AG08396 (cell line): ENCODE data around the gene POLR2F.
"Not testable (repeated sequence)": the region's sequence is repeated elsewhere in the genome, so short reads cannot be mapped to it uniquely, and the experiment has no call there.

Source experiments
- DNase-seq: peaks from one replicate; pipeline ENCODE4 v3.0.0; 2012; ENCODE audit warnings: low spot score, mixed read lengths

The POLR2F gene

GRCh38 chr22:37925330-37925729 is 28.2 kb upstream of the POLR2F start:
- DNase-seq: no peak

DNA sequence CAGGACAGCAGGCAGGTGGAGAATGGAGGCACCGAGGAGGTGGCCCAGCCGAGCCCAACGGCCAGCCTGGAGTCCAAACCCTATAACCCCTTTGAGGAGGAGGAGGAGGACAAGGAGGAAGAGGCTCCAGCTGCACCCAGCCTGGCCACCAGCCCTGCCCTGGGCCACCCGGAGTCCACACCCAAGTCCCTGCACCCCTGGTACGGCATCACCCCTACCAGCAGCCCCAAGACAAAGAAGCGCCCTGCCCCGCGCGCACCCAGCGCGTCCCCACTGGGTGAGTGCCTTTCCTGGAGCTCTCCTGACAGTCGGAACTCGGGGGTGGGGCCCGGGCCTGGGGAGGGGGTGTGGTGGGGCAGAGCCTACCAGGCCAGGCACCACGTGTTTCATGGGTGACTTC is 27.7 kb upstream of the POLR2F start:
- no peak for DNase-seq

DNA sequence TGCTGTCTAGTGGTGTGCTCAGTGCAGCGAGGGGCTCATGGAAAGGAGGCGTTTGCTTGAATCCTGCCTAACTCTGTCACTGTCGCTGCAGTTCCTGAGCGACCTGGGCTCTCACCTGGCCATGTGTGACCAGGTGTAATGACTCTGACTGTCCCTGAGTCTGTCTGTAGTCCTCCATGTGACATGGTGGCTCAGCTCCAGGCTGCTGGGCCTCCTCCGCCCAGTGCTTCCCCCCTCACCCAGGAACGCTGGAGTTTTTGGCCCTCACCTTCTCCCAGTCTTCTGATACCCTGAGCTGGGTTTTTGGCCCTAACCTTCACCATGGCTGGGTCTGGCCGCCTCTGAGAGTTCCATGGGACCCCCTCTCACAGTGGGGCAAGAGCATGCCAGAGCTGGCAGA is 27.1 kb upstream of the POLR2F start:
- no peak for DNase-seq

- no peak for DNase-seq
These were observed 26.5 kb upstream of the POLR2F start for GRCh38 chr22:37926771-37927636.

- DNase-seq: no peak
These were observed 25.9 kb upstream of the POLR2F start for GRCh38 chr22:37927637-37927936.

GRCh38 chr22:37929390-37929789 is 24.1 kb upstream of the POLR2F start:
- no peak for DNase-seq

GRCh38 chr22:37930270-37930951 is 23.1 kb upstream of the POLR2F start:
- peak; percentile 77 for DNase-seq

- DNase-seq: no peak
These were observed 22.5 kb upstream of the POLR2F start for GRCh38 chr22:37930952-37931440.

GRCh38 chr22:37931893-37932389 is 21.6 kb upstream of the POLR2F start:
- DNase-seq: no peak

GRCh38 chr22:37932401-37932800 is 21.1 kb upstream of the POLR2F start:
- DNase-seq: no peak

DNA sequence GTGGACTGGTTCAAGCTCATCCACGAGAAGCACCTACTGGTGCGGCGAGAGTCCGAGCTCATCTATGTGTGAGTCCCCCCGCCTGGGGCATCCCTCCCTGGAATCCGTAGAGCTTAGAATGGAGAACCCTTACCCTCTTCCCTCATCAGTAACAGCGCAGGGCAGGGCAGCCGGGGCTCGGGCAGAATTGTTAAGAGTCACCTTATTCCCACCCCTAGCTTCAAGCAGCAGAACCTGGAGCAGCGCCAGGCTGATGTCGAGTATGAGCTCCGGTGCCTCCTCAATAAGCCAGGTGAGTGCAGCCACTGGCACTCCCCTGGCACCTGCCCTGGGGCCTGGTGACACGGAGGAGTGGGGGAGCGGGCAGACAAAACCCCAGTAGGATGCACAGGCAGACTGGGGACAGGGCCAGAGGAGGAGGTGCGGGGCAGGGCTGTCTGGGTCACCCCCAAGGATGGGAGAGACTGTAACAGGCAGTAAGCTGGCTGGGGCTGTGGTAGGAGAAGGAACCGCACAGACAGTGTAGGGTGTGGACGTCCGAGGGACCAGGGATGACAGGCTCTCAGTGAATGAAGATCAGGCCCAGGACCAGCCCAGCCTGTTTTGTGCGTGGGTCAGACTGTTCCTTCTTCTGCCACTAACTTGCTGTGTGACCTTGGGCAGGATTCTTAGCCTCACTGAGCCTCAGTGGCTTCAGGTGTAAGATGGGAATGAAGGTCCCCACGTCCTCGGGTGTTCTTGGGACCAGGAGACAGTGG is 20.5 kb upstream of the POLR2F start:
- no peak for DNase-seq

- DNase-seq: peak; percentile 95
These were observed 19.7 kb upstream of the POLR2F start for GRCh38 chr22:37933711-37934376.

DNA sequence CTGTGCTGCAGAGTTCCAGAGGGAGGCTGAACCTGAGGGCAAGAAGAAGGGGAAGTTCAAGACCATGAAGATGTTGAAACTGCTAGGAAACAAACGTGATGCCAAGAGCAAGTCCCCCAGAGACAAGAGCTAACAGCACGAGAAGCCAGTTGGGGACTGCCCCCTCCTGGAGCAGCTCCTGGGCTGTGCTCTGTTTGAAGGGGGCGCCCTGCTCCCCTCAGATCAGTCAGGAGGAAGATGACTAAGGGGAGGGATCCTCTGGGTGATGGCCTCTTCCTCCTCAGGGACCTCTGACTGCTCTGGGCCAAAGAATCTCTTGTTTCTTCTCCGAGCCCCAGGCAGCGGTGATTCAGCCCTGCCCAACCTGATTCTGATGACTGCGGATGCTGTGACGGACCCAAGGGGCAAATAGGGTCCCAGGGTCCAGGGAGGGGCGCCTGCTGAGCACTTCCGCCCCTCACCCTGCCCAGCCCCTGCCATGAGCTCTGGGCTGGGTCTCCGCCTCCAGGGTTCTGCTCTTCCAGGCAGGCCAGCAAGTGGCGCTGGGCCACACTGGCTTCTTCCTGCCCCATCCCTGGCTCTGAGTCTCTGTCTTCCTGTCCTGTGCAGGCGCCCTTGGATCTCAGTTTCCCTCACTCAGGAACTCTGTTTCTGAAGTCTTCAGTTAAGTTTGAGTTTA is 12.7 kb upstream of the POLR2F start:
- DNase-seq: no peak

DNA sequence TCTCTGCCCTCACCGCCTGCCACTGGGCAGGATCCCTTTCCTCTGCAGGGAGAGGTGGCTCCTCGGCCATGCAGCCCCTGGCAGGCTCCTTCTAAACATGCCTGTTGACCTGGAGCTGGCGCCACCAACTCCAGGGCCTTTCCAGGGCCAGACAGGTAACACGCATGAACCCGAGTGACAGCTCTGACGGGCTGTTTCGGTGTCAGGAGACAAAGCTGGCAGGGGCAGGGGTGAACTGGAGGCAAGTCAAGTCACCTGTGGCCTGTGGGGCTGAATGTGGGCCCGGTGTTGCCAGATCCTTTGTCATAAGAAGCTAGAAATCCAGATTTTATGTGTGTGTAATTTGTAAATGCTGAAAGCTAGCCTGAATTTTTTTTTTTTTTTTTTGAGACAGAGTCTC is 11.4 kb upstream of the POLR2F start:
- DNase-seq: no peak

- DNase-seq: no peak
These were observed 10.2 kb upstream of the POLR2F start for GRCh38 chr22:37943136-37943824.

DNA sequence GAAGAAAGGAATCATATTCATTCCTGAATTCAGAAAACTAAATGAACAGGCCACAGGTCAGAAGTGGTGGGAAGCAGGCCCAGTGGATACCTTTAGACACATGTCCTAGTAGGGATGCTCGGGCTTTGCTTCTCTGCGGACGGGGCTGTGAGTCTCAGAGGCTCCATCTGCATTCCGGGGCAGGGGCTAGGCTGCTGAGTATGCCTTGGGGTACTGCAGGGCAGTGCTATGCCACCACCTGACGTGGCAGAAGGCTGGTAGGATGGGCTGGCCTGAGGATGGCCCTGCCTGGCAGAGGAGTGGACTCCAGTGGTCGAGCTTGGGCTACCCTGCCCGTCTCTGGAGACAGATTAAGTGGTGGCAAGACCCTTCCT is 9.7 kb upstream of the POLR2F start:
- no peak for DNase-seq

GRCh38 chr22:37944423-37944822 is 9.1 kb upstream of the POLR2F start:
- DNase-seq: not testable (repeated sequence)

- not testable (repeated sequence) for DNase-seq
These were observed 6.2 kb upstream of the POLR2F start for GRCh38 chr22:37947142-37947795.

- DNase-seq: no peak
These were observed 2.2 kb upstream of the POLR2F start for GRCh38 chr22:37951305-37951704.

- DNase-seq: not testable (repeated sequence)
These were observed 870 bp upstream of the POLR2F start for GRCh38 chr22:37952629-37953028.
